ENCODE results near the gene PAPPA2.

Gene PAPPA2

DNA sequence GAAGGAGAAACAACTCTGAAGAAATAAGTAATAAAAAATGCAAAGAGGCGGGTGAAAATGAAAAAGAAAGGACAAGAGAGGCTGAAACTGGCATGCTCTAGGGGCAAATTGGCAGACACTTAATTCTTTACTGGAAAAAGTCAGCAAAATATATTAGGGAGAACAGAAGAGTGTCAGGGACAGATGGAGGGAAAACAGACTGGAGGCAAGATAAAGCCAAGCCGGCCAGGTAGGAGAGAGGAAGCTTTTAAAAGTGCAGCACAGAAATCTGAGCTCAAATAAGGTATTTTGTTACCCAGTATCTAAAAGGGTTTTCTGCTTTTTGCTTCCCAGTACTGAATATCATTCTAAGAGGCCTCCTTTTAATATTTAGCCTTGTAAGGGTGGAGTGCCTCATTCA is 339.3 kb downstream of the PAPPA2 start:
- no peaks in the 10 kb centered on the region for H3K9me3 ChIP-seq (ENCODE audit: insufficient read depth, low read length)
- H3K4me3 ChIP-seq (ENCODE audit: low read length): no peak overlapping the region
- H3K27me3 ChIP-seq (ENCODE audit: low read depth, low read length): peaks cover 41% of the 10 kb centered on the region
- H3K36me3 ChIP-seq (replicated peaks; ENCODE audit: low read depth, low read length): no peaks in the 10 kb centered on the region
- no peak overlapping the region for H3K4me2 ChIP-seq (ENCODE audit: low read length)
- no peaks in the 10 kb centered on the region for H4K20me1 ChIP-seq (ENCODE audit: insufficient read depth, low read length)
- H3K79me2 ChIP-seq (ENCODE audit: low read length): no peaks in the 10 kb centered on the region
- no peak overlapping the region for H3K27ac ChIP-seq (ENCODE audit: low read length)
- H3K4me1 ChIP-seq (ENCODE audit: low read length): no peaks in the 10 kb centered on the region
- H3K9ac ChIP-seq (ENCODE audit: low read length): no peak overlapping the region
- TF ChIP-seq, protein P1, sequence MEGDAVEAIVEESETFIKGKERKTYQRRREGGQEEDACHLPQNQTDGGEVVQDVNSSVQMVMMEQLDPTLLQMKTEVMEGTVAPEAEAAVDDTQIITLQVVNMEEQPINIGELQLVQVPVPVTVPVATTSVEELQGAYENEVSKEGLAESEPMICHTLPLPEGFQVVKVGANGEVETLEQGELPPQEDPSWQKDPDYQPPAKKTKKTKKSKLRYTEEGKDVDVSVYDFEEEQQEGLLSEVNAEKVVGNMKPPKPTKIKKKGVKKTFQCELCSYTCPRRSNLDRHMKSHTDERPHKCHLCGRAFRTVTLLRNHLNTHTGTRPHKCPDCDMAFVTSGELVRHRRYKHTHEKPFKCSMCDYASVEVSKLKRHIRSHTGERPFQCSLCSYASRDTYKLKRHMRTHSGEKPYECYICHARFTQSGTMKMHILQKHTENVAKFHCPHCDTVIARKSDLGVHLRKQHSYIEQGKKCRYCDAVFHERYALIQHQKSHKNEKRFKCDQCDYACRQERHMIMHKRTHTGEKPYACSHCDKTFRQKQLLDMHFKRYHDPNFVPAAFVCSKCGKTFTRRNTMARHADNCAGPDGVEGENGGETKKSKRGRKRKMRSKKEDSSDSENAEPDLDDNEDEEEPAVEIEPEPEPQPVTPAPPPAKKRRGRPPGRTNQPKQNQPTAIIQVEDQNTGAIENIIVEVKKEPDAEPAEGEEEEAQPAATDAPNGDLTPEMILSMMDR (IDR thresholded peaks at IDR 0.05; ENCODE audit: low read depth, low read length): no peak
- TF ChIP-seq EZH2phosphoT487 (IDR thresholded peaks at IDR 0.05; ENCODE audit: low read depth): no peak
- H2AFZ ChIP-seq (ENCODE audit: low read depth, low read length): no peak overlapping the region

DNA sequence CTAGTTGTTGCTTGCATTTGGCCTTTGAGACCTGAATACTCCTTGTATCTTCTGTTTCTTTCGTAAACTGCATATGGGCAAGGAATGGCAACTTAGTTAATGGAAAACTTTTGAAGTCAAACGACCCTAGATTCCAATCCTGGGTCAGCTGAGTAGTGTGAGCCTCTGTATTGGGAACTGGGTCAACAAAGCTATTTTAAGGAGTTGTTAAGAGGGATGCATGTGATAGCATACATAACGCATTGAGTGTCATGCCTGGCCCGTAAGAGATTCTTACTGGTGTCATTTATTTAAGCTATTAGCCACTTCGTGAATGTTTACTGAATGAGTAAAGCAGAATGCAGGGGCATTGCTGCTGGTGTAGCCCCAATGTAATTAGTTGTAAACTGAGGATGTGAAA is 340.1 kb downstream of the PAPPA2 start:
- H3K9me3 ChIP-seq (ENCODE audit: insufficient read depth, low read length): no peaks in the 10 kb centered on the region
- H3K36me3 ChIP-seq (replicated peaks; ENCODE audit: low read depth, low read length): no peaks in the 10 kb centered on the region
- H3K4me2 ChIP-seq (ENCODE audit: low read length): no peak overlapping the region
- peaks cover 41% of the 10 kb centered on the region for H3K27me3 ChIP-seq (ENCODE audit: low read depth, low read length)
- H3K9ac ChIP-seq (ENCODE audit: low read length): no peak overlapping the region
- TF ChIP-seq EZH2phosphoT487 (IDR thresholded peaks at IDR 0.05; ENCODE audit: low read depth): no peak
- TF ChIP-seq, protein P1 (IDR thresholded peaks at IDR 0.05; ENCODE audit: low read depth, low read length): no peak
- no peaks in the 10 kb centered on the region for H4K20me1 ChIP-seq (ENCODE audit: insufficient read depth, low read length)
- H2AFZ ChIP-seq (ENCODE audit: low read depth, low read length): no peak overlapping the region
- H3K27ac ChIP-seq (ENCODE audit: low read length): no peak overlapping the region
- H3K79me2 ChIP-seq (ENCODE audit: low read length): no peaks in the 10 kb centered on the region
- H3K4me3 ChIP-seq (ENCODE audit: low read length): no peak overlapping the region
- H3K4me1 ChIP-seq (ENCODE audit: low read length): no peaks in the 10 kb centered on the region

DNA sequence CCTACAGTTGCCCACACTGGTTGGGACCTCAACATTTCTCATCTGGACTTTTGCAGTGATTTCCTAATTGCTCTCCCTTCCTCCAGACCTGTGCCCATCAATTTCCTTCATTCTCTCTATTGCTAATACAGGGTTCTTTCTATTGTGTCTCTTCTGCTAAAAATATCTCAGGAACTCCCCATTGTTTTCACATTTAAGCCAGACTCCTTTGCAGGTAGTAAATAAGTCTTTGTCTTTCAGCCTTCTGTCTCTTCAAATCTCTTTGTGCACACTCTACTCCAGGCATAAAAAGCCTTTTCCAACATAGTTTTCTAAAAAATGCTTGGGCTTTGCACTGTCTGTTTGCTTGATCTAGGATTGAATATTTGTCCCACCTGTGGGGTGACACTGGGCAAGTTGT is 340.6 kb downstream of the PAPPA2 start:
- H3K4me2 ChIP-seq (ENCODE audit: low read length): no peak overlapping the region
- H3K4me1 ChIP-seq (ENCODE audit: low read length): no peaks in the 10 kb centered on the region
- peaks cover 41% of the 10 kb centered on the region for H3K27me3 ChIP-seq (ENCODE audit: low read depth, low read length)
- no peak overlapping the region for H2AFZ ChIP-seq (ENCODE audit: low read depth, low read length)
- no peaks in the 10 kb centered on the region for H3K9me3 ChIP-seq (ENCODE audit: insufficient read depth, low read length)
- no peak for TF ChIP-seq EZH2phosphoT487 (IDR thresholded peaks at IDR 0.05; ENCODE audit: low read depth)
- TF ChIP-seq, protein P1 (IDR thresholded peaks at IDR 0.05; ENCODE audit: low read depth, low read length): no peak
- no peaks in the 10 kb centered on the region for H3K36me3 ChIP-seq (replicated peaks; ENCODE audit: low read depth, low read length)
- H4K20me1 ChIP-seq (ENCODE audit: insufficient read depth, low read length): no peaks in the 10 kb centered on the region
- H3K27ac ChIP-seq (ENCODE audit: low read length): no peak overlapping the region
- no peak overlapping the region for H3K9ac ChIP-seq (ENCODE audit: low read length)
- no peak overlapping the region for H3K4me3 ChIP-seq (ENCODE audit: low read length)
- no peaks in the 10 kb centered on the region for H3K79me2 ChIP-seq (ENCODE audit: low read length)

DNA sequence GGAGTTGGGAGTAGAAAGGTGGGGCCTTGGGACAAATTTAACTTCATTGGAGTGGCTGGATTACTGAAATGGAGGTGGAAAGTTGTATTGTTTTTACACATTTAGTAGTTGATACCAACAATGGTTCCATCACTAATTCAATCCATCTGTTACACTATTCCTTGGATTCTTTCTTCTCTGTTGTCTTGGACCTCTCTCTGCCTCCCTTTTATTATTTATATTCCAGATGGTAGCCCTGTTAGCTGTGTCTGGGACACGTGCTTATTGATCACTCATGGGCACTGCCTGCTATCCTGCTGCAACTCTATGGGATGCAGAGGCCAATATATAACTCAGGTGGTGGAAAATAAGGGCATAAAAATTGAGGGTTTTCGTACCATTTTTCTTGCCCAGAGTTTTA is 346.3 kb downstream of the PAPPA2 start:
- no peaks in the 10 kb centered on the region for H3K9me3 ChIP-seq (ENCODE audit: insufficient read depth, low read length)
- H3K79me2 ChIP-seq (ENCODE audit: low read length): no peaks in the 10 kb centered on the region
- no peak overlapping the region for H3K27ac ChIP-seq (ENCODE audit: low read length)
- peaks cover 16% of the 10 kb centered on the region; the same call in 1 of the 2 replicates for H3K27me3 ChIP-seq (ENCODE audit: low read depth, low read length)
- H3K9ac ChIP-seq (ENCODE audit: low read length): no peak overlapping the region
- peaks cover 6% of the 10 kb centered on the region; the same call in 1 of the 2 replicates for H3K4me1 ChIP-seq (ENCODE audit: low read length)
- no peaks in the 10 kb centered on the region for H4K20me1 ChIP-seq (ENCODE audit: insufficient read depth, low read length)
- H3K4me2 ChIP-seq (ENCODE audit: low read length): no peak overlapping the region
- H2AFZ ChIP-seq (ENCODE audit: low read depth, low read length): no peak overlapping the region
- TF ChIP-seq EZH2phosphoT487 (IDR thresholded peaks at IDR 0.05; ENCODE audit: low read depth): no peak
- TF ChIP-seq, protein P1 (IDR thresholded peaks at IDR 0.05; ENCODE audit: low read depth, low read length): no peak
- H3K4me3 ChIP-seq (ENCODE audit: low read length): no peak overlapping the region
- H3K36me3 ChIP-seq (replicated peaks; ENCODE audit: low read depth, low read length): no peaks in the 10 kb centered on the region

All from OCI-LY3 (cell line).